NB4 (cell line): ENCODE results near the gene ZBTB44.

ENCODE experiments used
- DNase-seq: peaks from one replicate; pipeline ENCODE4 v3.0.0; 2010; ENCODE audit warnings: low read depth
- H3K4me3 ChIP-seq: one replicate; pipeline ENCODE4 v1.5.1; 2011; ENCODE audit warnings: mild to moderate bottlenecking, low read depth, low read length, moderate library complexity
- MYC ChIP-seq: IDR thresholded peaks from 2 replicates; pipeline ENCODE4 v1.6.1; 2011; ENCODE audit warnings: low read depth, low read length
- POLR2A ChIP-seq: IDR thresholded peaks from 2 replicates; pipeline ENCODE4 v1.6.1; 2011; ENCODE audit warnings: mild to moderate bottlenecking; ENCODE audit not compliant: insufficient read length; ENCODE audit errors: extremely low read depth
- TF ChIP-seq, protein P1 (sequence below): IDR thresholded peaks from one replicate; pipeline ENCODE4 v1.5.1; 2012; ENCODE audit warnings: low read depth, low read length
- TF ChIP-seq, protein P2 (sequence below): IDR thresholded peaks from 2 replicates; pipeline ENCODE4 v1.6.1; 2011; ENCODE audit warnings: low read depth, low read length

Gene ZBTB44

DNA sequence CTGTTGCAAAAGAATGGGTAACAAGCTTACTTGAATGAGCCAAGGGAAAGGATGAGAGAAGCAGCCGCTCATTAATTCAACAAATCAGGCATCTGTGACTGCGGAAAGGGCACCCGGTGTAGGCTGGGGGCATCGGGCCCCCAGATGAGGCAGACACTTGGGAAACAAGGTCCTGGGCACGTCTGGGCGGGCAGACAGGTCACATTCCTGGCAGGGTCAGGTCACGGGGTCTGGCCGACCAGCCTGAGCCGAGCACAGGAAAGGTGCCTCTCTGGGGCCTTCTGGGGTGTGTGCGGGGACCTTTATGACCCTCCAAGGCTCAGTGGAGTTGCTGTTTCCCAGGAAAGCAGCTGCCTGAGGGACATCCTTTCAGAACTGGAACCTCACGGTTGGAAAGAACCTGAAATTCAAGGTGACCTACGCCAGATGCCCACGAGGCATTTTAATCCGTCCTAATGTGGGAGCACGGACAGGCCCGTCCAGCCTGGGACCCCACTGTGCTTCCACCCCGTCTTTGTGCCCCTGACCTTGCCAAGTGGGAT is 98.1 kb downstream of the ZBTB44 start:
- no peak for TF ChIP-seq MYC
- no peak for TF ChIP-seq POLR2A
- TF ChIP-seq, protein P1, sequence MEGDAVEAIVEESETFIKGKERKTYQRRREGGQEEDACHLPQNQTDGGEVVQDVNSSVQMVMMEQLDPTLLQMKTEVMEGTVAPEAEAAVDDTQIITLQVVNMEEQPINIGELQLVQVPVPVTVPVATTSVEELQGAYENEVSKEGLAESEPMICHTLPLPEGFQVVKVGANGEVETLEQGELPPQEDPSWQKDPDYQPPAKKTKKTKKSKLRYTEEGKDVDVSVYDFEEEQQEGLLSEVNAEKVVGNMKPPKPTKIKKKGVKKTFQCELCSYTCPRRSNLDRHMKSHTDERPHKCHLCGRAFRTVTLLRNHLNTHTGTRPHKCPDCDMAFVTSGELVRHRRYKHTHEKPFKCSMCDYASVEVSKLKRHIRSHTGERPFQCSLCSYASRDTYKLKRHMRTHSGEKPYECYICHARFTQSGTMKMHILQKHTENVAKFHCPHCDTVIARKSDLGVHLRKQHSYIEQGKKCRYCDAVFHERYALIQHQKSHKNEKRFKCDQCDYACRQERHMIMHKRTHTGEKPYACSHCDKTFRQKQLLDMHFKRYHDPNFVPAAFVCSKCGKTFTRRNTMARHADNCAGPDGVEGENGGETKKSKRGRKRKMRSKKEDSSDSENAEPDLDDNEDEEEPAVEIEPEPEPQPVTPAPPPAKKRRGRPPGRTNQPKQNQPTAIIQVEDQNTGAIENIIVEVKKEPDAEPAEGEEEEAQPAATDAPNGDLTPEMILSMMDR, result no peak
- TF ChIP-seq, protein P2, sequence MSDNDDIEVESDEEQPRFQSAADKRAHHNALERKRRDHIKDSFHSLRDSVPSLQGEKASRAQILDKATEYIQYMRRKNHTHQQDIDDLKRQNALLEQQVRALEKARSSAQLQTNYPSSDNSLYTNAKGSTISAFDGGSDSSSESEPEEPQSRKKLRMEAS, result no peak

DNA sequence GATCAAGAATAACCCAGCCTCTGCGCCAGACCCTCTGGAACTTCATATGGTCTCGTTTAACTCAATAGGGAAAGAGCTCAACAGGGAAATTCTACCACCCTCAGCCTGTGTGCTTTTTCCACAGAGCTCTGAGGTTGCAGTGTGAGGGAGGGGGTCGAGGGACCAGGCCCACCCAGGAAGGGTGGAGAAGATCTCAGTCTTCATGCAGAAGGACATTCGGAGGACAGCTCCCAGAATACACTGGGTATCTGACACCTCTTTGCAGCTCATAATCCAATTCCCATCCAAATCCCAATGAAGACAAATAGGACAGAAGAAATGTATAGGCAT is 98.5 kb downstream of the ZBTB44 start:
- TF ChIP-seq MYC, result no peak
- no peak for TF ChIP-seq POLR2A
- TF ChIP-seq, protein P1, result no peak
- TF ChIP-seq, protein P2, result no peak
- no peak overlapping the region for H3K4me3 ChIP-seq
- DNase-seq, result no peak

More for the DNA sequence above, 98.1 kb downstream of the ZBTB44 start:
- no peak overlapping the region for H3K4me3 ChIP-seq
- DNase-seq, result no peak

DNA sequence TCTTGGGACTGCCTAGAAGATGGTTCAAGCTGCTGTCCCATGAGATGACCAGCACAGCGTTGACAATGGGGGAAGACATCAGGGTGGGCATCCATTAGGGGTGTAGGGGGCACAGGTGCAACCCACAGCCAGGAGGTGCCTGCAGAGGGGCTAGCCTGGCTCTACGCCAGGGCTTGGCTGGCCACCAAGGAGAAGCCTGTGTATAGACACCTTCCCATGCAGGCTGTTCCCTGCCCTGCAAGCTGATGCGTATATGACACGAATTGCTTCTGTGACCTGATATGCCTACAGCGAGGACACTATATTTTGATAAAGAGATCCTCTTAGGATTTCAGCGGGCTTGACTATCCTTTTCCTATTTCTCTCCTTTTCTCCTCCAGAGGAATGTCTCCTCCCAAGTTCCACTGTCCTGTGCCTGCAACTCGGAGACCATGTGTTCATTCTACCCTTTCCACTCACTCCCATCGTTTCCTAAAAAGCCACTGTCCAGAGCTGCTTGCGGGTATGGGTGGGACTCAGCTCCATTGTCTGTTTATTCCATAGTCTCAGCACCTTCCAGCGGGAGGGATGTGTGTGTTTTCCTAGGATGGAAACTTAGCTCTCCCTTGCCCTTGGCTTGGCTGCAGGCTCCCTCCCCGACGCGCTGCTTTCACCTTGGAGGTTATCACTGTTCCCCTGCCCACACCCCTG is 99.0 kb downstream of the ZBTB44 start:
- TF ChIP-seq, protein P2, result no peak
- no peak for DNase-seq
- H3K4me3 ChIP-seq, result no peak overlapping the region

DNA sequence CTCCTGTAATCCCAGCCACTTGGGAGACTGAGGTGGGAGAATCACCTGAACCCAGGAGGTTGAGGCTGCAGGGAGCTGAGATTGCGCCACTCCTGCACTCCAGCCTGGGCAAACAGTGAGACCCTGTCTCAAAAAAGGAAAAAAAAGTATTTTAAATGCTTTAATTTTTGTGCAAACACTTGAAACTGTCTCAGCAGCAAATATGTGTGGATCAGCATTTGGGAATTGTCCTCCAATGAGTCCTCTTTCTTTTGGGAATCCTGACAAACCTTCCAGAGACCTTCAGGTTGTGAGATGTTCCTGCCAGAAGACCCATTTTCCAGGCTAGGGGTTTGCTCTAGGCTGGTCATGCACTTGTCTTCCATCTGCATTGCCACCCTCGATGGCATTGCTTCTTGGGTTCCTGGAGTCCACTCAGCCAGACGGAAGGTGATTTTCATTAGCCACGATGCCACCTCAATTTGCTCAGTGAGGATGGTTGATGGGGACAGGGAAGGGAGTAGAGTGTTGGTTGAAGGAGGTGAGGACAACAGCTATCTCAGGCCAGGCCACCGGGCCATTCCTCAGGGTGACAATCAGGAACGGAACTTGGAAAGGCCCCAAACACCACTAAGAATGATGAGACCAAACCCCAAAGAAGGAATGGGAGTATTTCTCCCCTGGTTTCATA is 99.7 kb downstream of the ZBTB44 start:
- no peak for DNase-seq
- TF ChIP-seq MYC (no peak), POLR2A (no peak)
- TF ChIP-seq, protein P1, result no peak
- TF ChIP-seq, protein P2, result no peak
- no peak overlapping the region for H3K4me3 ChIP-seq

DNA sequence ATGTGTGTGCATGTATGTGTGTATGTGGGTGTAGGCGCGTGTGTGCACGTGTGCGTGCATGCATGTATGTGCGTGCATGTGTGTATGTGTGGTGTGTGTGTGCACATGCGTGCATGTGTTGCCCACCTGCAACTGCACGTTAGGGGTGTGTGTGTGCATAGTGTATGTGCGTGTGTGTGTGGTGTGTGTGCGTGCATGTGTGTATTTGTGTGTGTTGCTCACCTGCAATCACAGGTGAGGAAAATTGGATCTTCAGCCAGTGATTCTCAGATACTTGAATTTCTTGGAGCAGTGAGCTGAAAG is 100.8 kb downstream of the ZBTB44 start:
- TF ChIP-seq, protein P2, result no peak
- TF ChIP-seq POLR2A (no peak), MYC (no peak)
- TF ChIP-seq, protein P1, result no peak
- H3K4me3 ChIP-seq, result no peak overlapping the region
- DNase-seq, result no peak

DNA sequence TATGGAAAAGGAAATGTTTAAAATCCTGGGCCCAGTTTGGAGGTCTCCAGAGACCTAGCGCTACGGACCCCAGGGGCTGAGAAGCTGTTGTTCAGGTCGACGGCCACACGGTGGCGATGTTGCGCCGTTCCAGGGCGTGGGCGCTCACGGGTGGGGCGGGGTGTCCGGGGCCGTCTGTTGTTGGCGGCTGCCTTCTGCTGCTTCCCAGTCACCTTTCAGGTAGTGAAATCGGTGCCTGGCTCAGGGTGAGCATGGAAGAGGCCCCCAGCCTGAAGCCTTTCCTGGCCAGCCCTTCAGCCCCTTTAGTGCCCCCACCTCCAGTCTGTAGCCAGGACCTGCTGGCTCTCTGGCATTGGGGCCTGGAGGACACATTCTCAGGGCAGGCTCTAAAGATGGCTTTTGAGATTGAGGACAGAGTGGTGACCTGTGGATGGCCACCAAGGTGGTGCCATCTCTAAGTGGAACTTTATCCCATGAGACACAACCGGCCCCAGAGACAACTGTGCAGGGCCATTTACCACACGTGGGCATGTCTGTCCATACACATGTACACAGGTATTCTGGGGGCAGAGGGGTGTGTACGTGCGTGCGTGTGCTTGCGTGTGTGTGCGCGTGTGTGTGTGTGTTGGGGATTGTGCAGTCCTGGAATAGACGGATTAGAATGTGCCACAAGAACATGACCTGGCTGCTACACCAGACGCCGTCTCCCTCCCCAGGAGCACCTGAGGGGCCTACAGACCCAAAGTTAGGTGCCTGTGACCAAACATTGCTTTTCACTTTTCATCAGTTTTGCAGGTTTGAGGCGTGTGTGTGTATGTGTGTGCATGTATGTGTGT is 101.4 kb downstream of the ZBTB44 start:
- TF ChIP-seq, protein P2, result no peak
- TF ChIP-seq, protein P1, result peak; percentile 72
- peak; percentile 65 for DNase-seq
- no peak overlapping the region for H3K4me3 ChIP-seq
